PC-9 (cell line): ENCODE measurements around the gene KCNK4. TPM values are rescaled to one million over a fixed set of nuclear protein-coding genes. Genes with fewer than 3 reads are reported as not detected.
A peak's percentile ranks its signal among the peaks of the same experiment; 100 is the strongest.

ENCODE experiments used
- BruUV-seq: library from RNA; stranded (reverse); fragments of 400-500 nt; replicated peaks from 2 replicates; lab custom pipeline; 2021; lab: Mats Ljungman, UMichigan
- CTCF ChIA-PET: fragments of 300-600 bp; sonication (Branson Sonifier 250); formaldehyde crosslinking; loops from one replicate; lab custom pipeline; 2022; ENCODE audit warnings: antibody characterized with exemption; lab: Charles Lee
- POLR2A ChIA-PET: fragments of 300-600 bp; sonication (Branson Sonifier 250); formaldehyde crosslinking; loops from one replicate; lab custom pipeline; 2022; ENCODE audit warnings: antibody characterized with exemption; ENCODE audit not compliant: unreplicated experiment; lab: Charles Lee
- DNase-seq, 2 experiments: peaks; one replicate each; pipeline versions ENCODE4 v3.0.0 to v3.0.0-alpha.2; 2015 to 2022; ENCODE audit warnings: mixed read lengths in 1 of 2
- H2AFZ ChIP-seq: fragments of 200-600 bp; sonication (generic); 2 replicates; pipeline ENCODE4 v1.8.1; 2017; ENCODE audit warnings: antibody characterized with exemption
- H3F3A ChIP-seq: fragments of 200-600 bp; sonication (generic); 2 replicates; pipeline ENCODE4 v1.8.1; 2017; ENCODE audit warnings: antibody characterized with exemption, mild to moderate bottlenecking, low read depth; ENCODE audit not compliant: insufficient read depth
- H3K27ac ChIP-seq: fragments of 200-600 bp; sonication (generic); 2 replicates; pipeline ENCODE4 v1.6.1; 2016; ENCODE audit warnings: mixed run types
- H3K27me3 ChIP-seq: fragments of 200-600 bp; sonication (generic); 2 replicates; pipeline ENCODE4 v1.6.1; 2016; ENCODE audit warnings: low read depth, mixed run types; ENCODE audit not compliant: insufficient read depth
- H3K36me3 ChIP-seq: fragments of 200-600 bp; sonication (generic); 2 replicates; pipeline ENCODE4 v1.6.1; 2016; ENCODE audit warnings: low read depth, mixed run types
- H3K4me1 ChIP-seq: fragments of 200-600 bp; sonication (generic); replicated peaks from 2 replicates; pipeline ENCODE4 v1.6.1; 2016; ENCODE audit warnings: mixed run types; ENCODE audit not compliant: insufficient read depth
- H3K4me2 ChIP-seq: fragments of 200-600 bp; sonication (generic); 2 replicates; pipeline ENCODE4 v1.6.1; 2017; ENCODE audit warnings: mixed run types
- H3K4me3 ChIP-seq: fragments of 200-600 bp; sonication (generic); 2 replicates; pipeline ENCODE4 v1.6.1; 2016; ENCODE audit warnings: mixed run types
- H3K79me2 ChIP-seq: fragments of 200-600 bp; sonication (generic); 2 replicates; pipeline ENCODE4 v1.6.1; 2017; ENCODE audit warnings: low read depth, mixed run types
- H3K9me2 ChIP-seq: fragments of 200-600 bp; sonication (generic); 2 replicates; pipeline ENCODE4 v1.8.1; 2017; ENCODE audit warnings: mild to moderate bottlenecking; ENCODE audit not compliant: insufficient read depth
- H3K9me3 ChIP-seq: fragments of 200-600 bp; sonication (generic); 2 replicates; pipeline ENCODE4 v1.8.1; 2016; ENCODE audit warnings: low read depth; ENCODE audit not compliant: insufficient read depth
- H4K20me1 ChIP-seq: fragments of 200-600 bp; sonication (generic); 2 replicates; pipeline ENCODE4 v1.8.1; 2017; ENCODE audit not compliant: insufficient read depth
- EZH2 ChIP-seq: fragments of 200-600 bp; sonication (generic); IDR thresholded peaks from 2 replicates; pipeline ENCODE4 v1.8.0; 2017; ENCODE audit warnings: antibody characterized with exemption, low read depth
- intact Hi-C: fragments of 100-400 bp; cut with micrococcal nuclease; formaldehyde crosslinking; loops from one replicate; pipeline ENCODE4 v1.10.0; 2022; ENCODE audit not compliant: unreplicated experiment
- total RNA-seq: library from RNA; stranded (reverse); gene quantifications from 2 replicates; pipeline ENCODE4 v1.2.3, GENCODE V29; 2021
- TF ChIP-seq, protein P1 (sequence below): fragments of 200-600 bp; sonication (generic); conservative IDR thresholded peaks from 2 replicates; pipeline ENCODE4 v1.6.1; 2017; ENCODE audit warnings: mixed run types, antibody characterized with exemption, mild to moderate bottlenecking, moderate library complexity

KCNK4 gene
- total RNA-seq, 1 experiment from 2014 or later: 0.57 TPM

DNA sequence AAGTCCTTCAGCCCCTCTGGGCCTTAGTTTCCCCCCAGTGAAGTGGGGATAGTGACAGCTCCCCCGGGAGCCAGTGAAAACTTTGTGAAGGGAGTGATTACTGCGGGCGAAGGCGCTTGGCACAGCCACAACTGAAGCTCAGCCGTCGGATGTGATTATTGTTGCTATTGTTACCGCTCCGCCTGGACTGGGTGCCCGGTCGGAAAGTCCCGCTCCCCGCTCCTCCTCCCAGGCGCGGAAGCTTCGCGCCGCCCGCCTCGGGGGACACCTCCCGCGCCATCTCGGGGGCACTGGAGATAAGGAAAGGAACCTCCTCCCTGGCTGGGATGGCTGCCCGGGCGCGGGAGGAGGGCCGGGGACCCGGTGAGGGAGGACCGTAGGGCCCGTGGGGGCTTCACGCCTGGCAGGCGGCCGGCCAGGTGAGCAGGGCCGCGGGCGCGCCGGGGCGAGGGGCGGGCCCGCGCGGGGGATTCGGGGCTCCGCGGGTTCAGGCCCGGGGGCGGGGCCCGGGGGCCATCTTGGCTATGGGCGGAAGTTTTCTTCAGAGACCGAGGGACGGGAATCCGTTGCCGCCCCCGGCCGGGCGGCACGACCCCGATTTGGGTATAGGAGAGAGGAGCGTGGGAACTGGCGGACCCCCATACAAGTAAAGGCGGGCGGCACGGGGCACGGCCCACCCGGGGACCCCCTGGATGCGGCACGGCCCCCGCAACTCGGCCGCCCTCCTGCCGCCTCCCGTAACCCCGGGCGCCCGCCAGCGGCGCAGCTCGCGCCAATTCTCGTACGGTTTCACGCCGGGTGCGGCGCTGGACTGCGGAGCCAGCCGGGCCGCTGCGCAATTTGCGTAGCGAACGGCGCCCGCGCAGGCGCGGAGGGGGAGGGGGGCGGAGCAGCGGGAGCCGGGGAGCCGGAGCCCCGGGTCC lies 5.9 kb upstream of the KCNK4 start, which contains the start of gene GPR137:
Gene GPR137, plus strand, starts transcription at position 887 of the 923 bp plus-strand sequence. CDS start 677 bp downstream, outside the sequence.
- Histone ChIP-seq H2AFZ (peak within 1 kb of the TSS; percentile 83), H3K4me2 (peak within 1 kb of the TSS; percentile 82), H3K4me1 (peaks cover 22% of the 10 kb centered on the region), H3K36me3 (no peaks in the 10 kb centered on the region), H3K27ac (peak within 1 kb of the TSS; percentile 54), H4K20me1 (no peaks in the 10 kb centered on the region), H3K9me3 (no peaks in the 10 kb centered on the region), H3K9me2 (no peaks in the 10 kb centered on the region), H3F3A (peaks cover 17% of the 10 kb centered on the region; the same call in 1 of the 2 replicates), H3K79me2 (peaks cover 15% of the 10 kb centered on the region; the same call in 1 of the 2 replicates), H3K27me3 (no peaks in the 10 kb centered on the region), H3K4me3 (peak within 1 kb of the TSS; percentile 67)
- intact Hi-C loops: loop anchor here (1.0 kb wide), 2 partner anchors 15 to 20 kb away; partner anchors contain the start of gene ESRRA
- ChIA-PET POLR2A (interaction anchor here (0.5 to 0.7 kb wide), 5 partner anchors 14 to 319 kb away, joined by 3 to 5 read pairs (median 4); no protein-coding TSS in a partner anchor), CTCF (interaction anchor here (0.6 to 1.5 kb wide), 11 partner anchors 13 to 588 kb away, joined by 3 to 11 read pairs (median 6); partner anchors contain the start of gene PRDX5)
- DNase-seq: peak; percentile 64 to 92
- BruUV-seq: TSS peak; percentile 88
- TF ChIP-seq, protein P1, sequence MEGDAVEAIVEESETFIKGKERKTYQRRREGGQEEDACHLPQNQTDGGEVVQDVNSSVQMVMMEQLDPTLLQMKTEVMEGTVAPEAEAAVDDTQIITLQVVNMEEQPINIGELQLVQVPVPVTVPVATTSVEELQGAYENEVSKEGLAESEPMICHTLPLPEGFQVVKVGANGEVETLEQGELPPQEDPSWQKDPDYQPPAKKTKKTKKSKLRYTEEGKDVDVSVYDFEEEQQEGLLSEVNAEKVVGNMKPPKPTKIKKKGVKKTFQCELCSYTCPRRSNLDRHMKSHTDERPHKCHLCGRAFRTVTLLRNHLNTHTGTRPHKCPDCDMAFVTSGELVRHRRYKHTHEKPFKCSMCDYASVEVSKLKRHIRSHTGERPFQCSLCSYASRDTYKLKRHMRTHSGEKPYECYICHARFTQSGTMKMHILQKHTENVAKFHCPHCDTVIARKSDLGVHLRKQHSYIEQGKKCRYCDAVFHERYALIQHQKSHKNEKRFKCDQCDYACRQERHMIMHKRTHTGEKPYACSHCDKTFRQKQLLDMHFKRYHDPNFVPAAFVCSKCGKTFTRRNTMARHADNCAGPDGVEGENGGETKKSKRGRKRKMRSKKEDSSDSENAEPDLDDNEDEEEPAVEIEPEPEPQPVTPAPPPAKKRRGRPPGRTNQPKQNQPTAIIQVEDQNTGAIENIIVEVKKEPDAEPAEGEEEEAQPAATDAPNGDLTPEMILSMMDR: no peak; the same call in 1 of the 2 replicates
- no peak for TF ChIP-seq EZH2

DNA sequence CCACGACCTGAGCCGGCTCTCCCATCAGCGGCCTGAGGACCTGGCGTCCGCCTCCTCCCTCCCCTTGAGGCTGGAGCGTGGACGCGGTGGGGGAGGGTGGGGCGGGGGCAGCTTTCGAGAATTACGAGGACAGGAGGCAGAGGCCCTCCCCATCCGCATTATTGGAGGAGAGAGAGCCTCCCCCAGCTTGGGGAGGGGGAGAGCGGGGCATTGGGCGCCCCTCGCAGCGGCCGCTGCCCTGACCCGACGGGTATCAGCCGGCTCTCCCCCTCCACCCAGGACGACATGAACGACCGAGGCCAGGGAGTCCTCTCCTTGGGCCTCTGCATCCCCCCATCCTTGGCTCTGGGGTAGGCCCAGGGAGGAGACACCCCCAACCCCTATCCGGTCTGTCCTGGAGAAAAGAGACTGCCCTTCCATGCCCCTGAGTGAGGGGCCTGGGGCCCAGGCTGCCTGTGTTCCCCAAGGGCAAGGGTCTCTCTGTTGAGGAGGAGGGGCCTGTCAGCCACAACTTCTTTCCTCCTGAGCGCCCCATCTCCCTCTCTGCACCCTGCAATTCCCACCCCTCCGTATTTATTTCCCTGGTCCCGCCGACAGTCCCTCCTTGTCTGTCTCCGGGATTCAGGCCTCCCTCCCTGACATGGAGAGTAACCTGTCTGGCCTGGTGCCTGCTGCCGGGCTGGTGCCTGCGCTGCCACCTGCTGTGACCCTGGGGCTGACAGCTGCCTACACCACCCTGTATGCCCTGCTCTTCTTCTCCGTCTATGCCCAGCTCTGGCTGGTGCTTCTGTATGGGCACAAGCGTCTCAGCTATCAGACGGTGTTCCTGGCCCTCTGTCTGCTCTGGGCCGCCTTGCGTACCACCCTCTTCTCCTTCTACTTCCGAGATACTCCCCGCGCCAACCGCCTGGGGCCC lies 5.0 kb upstream of the KCNK4 start:
- ChIA-PET POLR2A (interaction anchor here (1.0 kb wide), 1 partner anchor 15 kb away, joined by 3 read pairs; no protein-coding TSS in a partner anchor), CTCF (interaction anchor here (0.6 to 0.7 kb wide), 4 partner anchors 14 to 587 kb away, joined by 3 to 11 read pairs (median 6); partner anchors contain the start of gene CATSPERZ)
- no peaks in the 10 kb centered on the region for H3K9me2 ChIP-seq
- peaks cover 22% of the 10 kb centered on the region for H3K4me1 ChIP-seq
- intact Hi-C loops: loop anchor here (1.0 kb wide), 1 partner anchor 16 kb away; no protein-coding TSS in a partner anchor
- TF ChIP-seq, protein P1: peak; percentile 44; the same call in 1 of the 2 replicates
- TF ChIP-seq EZH2: no peak
- H3F3A ChIP-seq: peaks cover 17% of the 10 kb centered on the region; the same call in 1 of the 2 replicates
- H4K20me1 ChIP-seq: no peaks in the 10 kb centered on the region
- H3K27ac ChIP-seq: no peak overlapping the region
- H3K4me2 ChIP-seq: peak overlapping the region; percentile 82
- peak in 1 of 2 experiments; percentile 59 for DNase-seq
- H3K27me3 ChIP-seq: no peaks in the 10 kb centered on the region
- peaks cover 15% of the 10 kb centered on the region; the same call in 1 of the 2 replicates for H3K79me2 ChIP-seq
- H3K9me3 ChIP-seq: no peaks in the 10 kb centered on the region
- H2AFZ ChIP-seq: peak overlapping the region; percentile 83
- TSS peak; percentile 9 for BruUV-seq
- no peaks in the 10 kb centered on the region for H3K36me3 ChIP-seq
- peak overlapping the region; percentile 67 for H3K4me3 ChIP-seq
